Right cardiac atrium (tissue), 5 donors: ENCODE measurements around the gene DPYD. TPM values are rescaled to one million over a fixed set of nuclear protein-coding genes. Genes with fewer than 3 reads are reported as not detected.

ENCODE experiments used
- ATAC-seq, 2 donors: fragments of 200-7000 bp; cut with Tn5 transposase; one replicate each; pipeline versions ENCODE4 v1.8.0 to v1.9.1; 2020; ENCODE audit warnings: moderate library complexity in 2 of 2, mild to moderate bottlenecking in 1 of 2
- DNase-seq, 3 donors: peaks; one replicate each; pipeline ENCODE4 v3.0.0-alpha.2; 2020
- H3K27ac ChIP-seq: one replicate; pipeline ENCODE4 v1.5.1; 2013; ENCODE audit warnings: mild to moderate bottlenecking, low read length, control low read depth, moderate library complexity
- H3K27me3 ChIP-seq: one replicate; pipeline ENCODE4 v1.6.1; 2013; ENCODE audit not compliant: control insufficient read depth, insufficient read depth
- H3K4me1 ChIP-seq: one replicate; pipeline ENCODE4 v1.6.1; 2013; ENCODE audit warnings: low read length; ENCODE audit not compliant: control insufficient read depth, insufficient read depth
- H3K4me3 ChIP-seq: one replicate; pipeline ENCODE4 v1.5.1; 2013; ENCODE audit warnings: low read length, control low read depth
- H3K9me3 ChIP-seq: one replicate; pipeline ENCODE4 v1.6.1; 2013; ENCODE audit warnings: low read length; ENCODE audit not compliant: control insufficient read depth
- WGBS: extraction: QIAGEN DNeasy Blood & Tissue Kit; methylation state at CpG from one replicate; pipeline ENCODE4 v1.1.7; 2013; 5-methylcytosine and 5-hydroxymethylcytosine counted together
- intact Hi-C, 4 donors: fragments of 100-400 bp; cut with DNase I; formaldehyde crosslinking; loops; one replicate each; pipeline versions ENCODE4 v1.11.0 to v1.14.0; 2022 to 2023
- long read RNA-seq, 4 donors: library from polyadenylated mRNA; unstranded; transcript quantifications; one replicate each; pipeline ENCODE4 v2.0.0, GENCODE V29; 2020 to 2021
- polyA plus RNA-seq: library from polyadenylated mRNA; stranded (reverse); fragments of 200-250 nt; gene quantifications from one replicate; pipeline ENCODE4 v1.2.3, GENCODE V29; 2013
- total RNA-seq, 4 donors: library from RNA; stranded (reverse); fragmentation: NEBNext Ultra II Directional; extraction: Animal tissue kit (Norgen Biotek cat#: 25700); gene quantifications; one replicate each; pipeline ENCODE4 v1.2.1, GENCODE V29; 2021
- donor health status: healthy with polysubstance abuse.
- donor health status: DM: no; HTN: yes; CAD: no.
- donor health status: DM: no; HTN: no; CAD: no.
- donor health status: DM: no; HTN: yes; CAD: no; lungs with severe emphysema.
- donor health status: DM: yes; HTN: yes; CAD: no.

Gene DPYD
- total RNA-seq (10 to 100 TPM; 13.8 to 15.7 (median 15.4) TPM), polyA plus RNA-seq (5.2 TPM)
- long read RNA-seq, donor 1, full-length matches to known transcripts, result 5 of 21 reads
- long read RNA-seq, donor 1, partial matches to known transcripts, result 6 of 21 reads
- long read RNA-seq, donor 1, other reads (novel, unspliced or antisense), result 10 of 21 reads
- long read RNA-seq, donor 2, full-length matches to known transcripts, result 7 of 10 reads
- long read RNA-seq, donor 2, partial matches to known transcripts, result 0 of 10 reads
- long read RNA-seq, donor 2, other reads (novel, unspliced or antisense), result 3 of 10 reads
- long read RNA-seq, donor 3, full-length matches to known transcripts, result 18 of 45 reads
- long read RNA-seq, donor 3, partial matches to known transcripts, result 16 of 45 reads
- long read RNA-seq, donor 3, other reads (novel, unspliced or antisense), result 11 of 45 reads
- long read RNA-seq, donor 4, full-length matches to known transcripts, result 2 of 3 reads
- long read RNA-seq, donor 4, partial matches to known transcripts, result 0 of 3 reads
- long read RNA-seq, donor 4, other reads (novel, unspliced or antisense), result 1 of 3 reads

DNA sequence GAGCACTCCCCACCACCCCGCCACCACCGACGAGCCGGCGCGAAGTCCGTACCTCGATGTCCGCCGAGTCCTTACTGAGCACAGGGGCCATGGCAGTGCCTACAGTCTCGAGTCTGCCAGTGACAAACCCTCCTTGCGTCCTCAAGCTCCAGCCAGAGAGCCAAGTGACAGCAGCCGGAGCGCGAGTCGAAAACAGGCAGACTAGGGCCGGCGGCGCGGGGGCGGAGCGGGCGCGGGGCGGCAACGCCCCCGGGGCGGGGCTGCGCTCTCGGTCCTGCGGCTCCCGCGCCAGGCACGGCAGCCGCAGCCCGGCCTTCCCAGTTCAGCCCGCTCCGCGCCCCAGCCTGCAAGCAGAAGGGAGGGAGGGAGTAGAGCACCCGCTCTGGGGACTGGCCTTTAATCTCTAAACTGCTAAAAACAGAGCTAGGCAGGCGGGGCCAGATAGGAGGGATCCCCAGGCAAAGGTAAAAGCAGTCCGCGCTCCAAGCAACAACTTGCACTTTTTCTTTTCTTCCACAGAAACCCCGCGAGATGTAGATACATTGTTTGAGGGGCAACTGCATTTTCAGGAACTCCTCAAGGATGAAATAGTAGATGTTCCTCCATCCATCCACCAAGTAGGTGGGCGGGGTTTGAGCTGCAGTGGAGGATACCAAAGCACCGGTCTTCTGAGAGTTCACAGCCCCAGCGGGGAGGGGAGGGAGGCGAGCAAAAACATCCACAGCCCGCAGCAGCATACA, at the start of gene DPYD:
TSS of gene DPYD (minus strand) at position 203 of the 740 bp plus-strand sequence. CDS start at position 91, 112 bp downstream.
- no peaks in the 10 kb centered on the region for H3K9me3 ChIP-seq
- DNase-seq (peak; percentile 90 to 95 (median 95)), ATAC-seq (peak; percentile 99 to 100)
- H3K4me1 ChIP-seq, result no peaks in the 10 kb centered on the region
- under 1% methylated on average over 50 of the region's 50 CpGs for WGBS
- intact Hi-C loops, result no loop called here
- H3K27ac ChIP-seq, result peak within 1 kb of the TSS; percentile 91
- peak within 1 kb of the TSS; percentile 74 for H3K4me3 ChIP-seq
- H3K27me3 ChIP-seq, result no peaks in the 10 kb centered on the region

DNA sequence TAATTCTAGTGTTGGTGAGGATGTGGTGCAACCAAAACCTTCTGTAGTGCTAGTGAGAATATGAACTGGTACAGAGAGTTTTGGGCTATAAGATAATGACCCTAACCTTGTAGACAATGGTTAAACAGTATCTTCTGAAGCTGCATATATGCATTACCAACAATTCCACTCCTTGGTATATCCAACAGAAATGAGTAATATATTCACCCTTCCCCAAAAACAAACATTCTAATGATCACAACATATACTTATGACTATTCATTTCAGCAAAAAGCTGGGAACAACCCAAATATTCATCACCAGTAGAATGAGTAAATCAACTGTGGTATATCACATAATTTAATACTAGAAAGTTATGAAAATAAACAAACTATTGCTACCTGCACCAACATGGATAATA, 39.6 kb upstream of the DPYD start:
- intact Hi-C loops, result no loop called here
- ATAC-seq, result no peak
- no peak for DNase-seq
- Histone ChIP-seq H3K4me1 (no peaks in the 10 kb centered on the region), H3K4me3 (no peak overlapping the region), H3K27ac (no peak overlapping the region), H3K27me3 (no peaks in the 10 kb centered on the region), H3K9me3 (no peaks in the 10 kb centered on the region)

DNA sequence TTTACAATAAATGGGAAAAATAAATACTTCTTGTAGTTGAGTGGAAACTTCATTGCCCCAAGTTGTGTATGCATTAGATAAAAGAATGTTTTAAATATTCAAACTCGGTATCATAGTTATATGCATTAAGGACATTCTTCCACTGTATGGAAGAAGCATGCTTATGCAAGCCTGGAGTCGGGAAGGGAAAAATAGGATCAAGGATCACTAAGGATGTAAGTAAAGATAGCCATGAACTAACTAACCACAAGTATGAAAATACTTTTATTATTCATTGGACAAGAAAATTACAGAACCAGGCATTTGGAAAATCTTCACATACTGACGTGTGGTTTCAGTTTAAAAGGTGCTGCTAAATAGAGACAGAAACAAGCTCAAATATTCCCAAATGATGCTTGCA, 26.9 kb upstream of the DPYD start:
- 76% methylated on average over 3 of the region's 3 CpGs for WGBS

DNA sequence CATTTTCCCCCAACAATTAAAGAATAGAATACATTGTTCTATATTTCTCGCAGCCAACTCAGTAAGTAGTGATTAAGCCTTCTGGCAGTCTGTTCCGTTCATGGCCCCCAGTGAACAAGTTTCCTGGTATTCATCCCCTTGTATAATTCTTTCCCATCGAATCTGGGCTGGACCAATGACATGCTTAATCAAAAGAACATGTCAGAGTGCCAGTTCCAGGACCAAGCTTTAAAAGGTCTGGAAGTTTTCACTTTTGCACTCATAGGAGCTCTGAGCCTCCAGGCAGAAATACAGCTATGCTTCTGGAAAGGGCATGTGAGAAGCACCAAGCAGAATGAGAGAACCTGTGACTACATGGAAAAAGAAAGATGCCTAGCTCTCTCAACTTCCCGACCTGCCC, 22.5 kb upstream of the DPYD start:
- H3K27me3 ChIP-seq, result no peaks in the 10 kb centered on the region
- H3K4me3 ChIP-seq, result no peak overlapping the region
- no peak overlapping the region for H3K27ac ChIP-seq
- peak in 1 of 3 donors; percentile 7 for DNase-seq
- no peaks in the 10 kb centered on the region for H3K9me3 ChIP-seq
- intact Hi-C loops, result no loop called here
- peak in 1 of 2 donors; percentile 26 for ATAC-seq
- no peaks in the 10 kb centered on the region for H3K4me1 ChIP-seq
- WGBS, result 42% methylated on average over 4 of the region's 4 CpGs

More for the DNA sequence above, 26.9 kb upstream of the DPYD start:
- Histone ChIP-seq H3K4me1 (no peaks in the 10 kb centered on the region), H3K27ac (no peak overlapping the region), H3K4me3 (no peak overlapping the region), H3K9me3 (no peaks in the 10 kb centered on the region), H3K27me3 (no peaks in the 10 kb centered on the region)
- no peak for DNase-seq
- no peak for ATAC-seq
- intact Hi-C loops, result no loop called here

DNA sequence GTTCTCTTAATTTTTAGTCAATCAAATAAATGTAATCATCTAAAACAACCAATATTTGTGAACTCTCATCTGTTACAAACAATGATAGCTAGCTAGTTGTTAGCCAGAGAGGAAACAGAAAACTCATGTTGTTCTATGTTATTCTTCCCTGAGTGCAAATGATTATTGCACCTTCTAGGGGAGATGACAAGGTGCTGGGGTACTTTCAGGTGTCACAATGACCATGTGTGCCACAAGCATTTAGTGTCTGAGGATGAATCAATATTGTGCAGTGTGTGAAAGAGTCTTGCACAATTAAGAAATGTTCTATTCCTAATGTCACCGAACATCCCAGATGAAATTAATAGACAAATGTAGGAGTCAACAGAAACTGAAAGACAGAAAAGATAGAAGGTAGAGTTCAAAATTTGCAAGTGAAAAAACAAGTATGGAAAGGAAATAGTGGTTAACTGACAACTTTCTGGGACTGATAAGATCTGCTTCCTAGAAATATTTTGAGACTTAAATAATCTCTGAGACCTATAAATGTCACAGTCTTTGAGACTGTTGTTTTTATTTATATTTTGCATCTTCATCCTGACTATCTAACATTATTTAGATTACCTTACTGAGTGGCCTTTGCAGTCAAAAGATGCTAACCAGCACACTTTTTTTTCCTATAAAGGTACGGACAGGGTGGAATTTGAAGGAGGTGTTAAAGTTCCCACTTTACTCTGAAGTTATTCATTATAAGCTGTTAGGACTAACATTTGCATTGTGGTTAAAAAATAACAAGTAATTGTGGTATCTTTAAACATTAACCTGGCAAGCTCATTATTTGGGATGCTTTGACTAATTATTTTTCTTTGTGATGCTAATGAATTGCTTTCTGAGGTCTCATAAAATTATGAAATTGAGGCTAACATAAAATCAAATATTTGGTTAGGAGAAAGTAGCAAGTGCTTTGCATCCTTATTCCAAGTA, 21.6 kb upstream of the DPYD start:
- ATAC-seq (no peak), DNase-seq (no peak)
- Histone ChIP-seq H3K27ac (no peak overlapping the region), H3K4me3 (no peak overlapping the region), H3K4me1 (no peaks in the 10 kb centered on the region), H3K27me3 (no peaks in the 10 kb centered on the region), H3K9me3 (no peaks in the 10 kb centered on the region)
- intact Hi-C loops, result no loop called here
- WGBS, result 65% methylated on average over 2 of the region's 2 CpGs

DNA sequence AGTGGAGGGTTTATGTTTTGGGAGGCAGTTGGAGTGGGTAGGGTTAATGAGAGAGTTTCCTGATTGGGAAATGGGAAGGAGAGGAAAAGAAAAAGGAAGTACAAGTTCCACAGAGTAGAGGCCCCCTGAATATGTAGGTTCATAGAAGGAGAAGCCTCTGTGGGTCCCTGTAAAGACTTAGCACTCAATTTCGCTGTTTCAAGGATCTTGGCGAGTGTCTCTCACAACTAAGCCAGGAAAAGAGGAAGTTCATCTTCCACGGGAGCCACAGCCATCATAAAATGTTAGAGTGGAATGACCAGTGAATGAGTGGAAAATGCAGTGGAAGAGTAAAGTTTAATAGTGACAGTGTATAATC, 17.4 kb upstream of the DPYD start:
- no peak for DNase-seq
- H3K4me3 ChIP-seq, result no peak overlapping the region
- WGBS, result 47% methylated on average over 3 of the region's 3 CpGs
- intact Hi-C loops, result no loop called here
- no peaks in the 10 kb centered on the region for H3K4me1 ChIP-seq
- no peaks in the 10 kb centered on the region for H3K9me3 ChIP-seq
- H3K27ac ChIP-seq, result no peak overlapping the region
- ATAC-seq, result peak in 1 of 2 donors; percentile 23
- H3K27me3 ChIP-seq, result no peaks in the 10 kb centered on the region

DNA sequence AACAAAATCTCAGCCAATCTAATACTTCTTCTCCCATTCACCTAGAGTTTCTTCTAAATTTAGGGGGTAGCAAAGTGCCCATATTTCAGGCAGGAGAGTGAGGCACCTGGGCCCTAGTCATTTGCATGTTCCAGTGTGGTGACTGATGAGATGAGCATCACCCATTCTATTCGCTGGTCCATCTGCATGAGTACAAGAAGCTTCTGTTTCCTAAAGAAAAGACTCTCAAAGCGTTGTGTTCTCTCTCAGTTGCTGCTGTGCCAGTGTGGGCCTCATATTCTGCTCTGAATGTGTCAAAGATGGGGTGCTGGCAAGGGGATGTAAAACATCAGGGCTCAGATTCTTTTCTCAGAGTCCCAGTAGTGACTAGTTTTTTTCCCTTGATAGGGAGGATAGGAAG, 16.1 kb upstream of the DPYD start:
- H3K4me1 ChIP-seq, result no peaks in the 10 kb centered on the region
- ATAC-seq (no peak), DNase-seq (no peak)
- no peaks in the 10 kb centered on the region for H3K27me3 ChIP-seq
- H3K27ac ChIP-seq, result no peak overlapping the region
- 70% methylated on average over 2 of the region's 2 CpGs for WGBS
- intact Hi-C loops, result no loop called here
- H3K4me3 ChIP-seq, result no peak overlapping the region
- no peaks in the 10 kb centered on the region for H3K9me3 ChIP-seq

DNA sequence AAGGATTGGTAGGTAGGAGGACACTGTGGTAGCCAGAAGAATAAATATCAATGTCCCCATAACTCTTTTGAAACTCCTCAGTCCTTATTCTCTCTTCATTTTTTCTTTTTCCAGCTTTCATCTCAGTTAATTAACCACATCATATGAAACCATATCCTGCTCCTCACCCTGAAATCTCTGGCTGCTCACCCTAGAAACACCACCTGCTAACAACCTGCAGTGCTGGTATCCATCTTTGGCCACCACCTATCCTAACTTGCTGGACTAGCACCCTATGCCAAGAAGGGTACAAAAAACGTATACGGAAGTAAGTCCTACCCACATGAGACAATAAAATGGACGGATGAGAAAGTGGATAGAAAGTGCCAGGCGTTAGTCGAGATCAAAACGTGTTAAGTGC, 13.7 kb upstream of the DPYD start:
- intact Hi-C loops, result no loop called here
- Histone ChIP-seq H3K9me3 (no peaks in the 10 kb centered on the region), H3K4me1 (no peaks in the 10 kb centered on the region), H3K4me3 (no peak overlapping the region), H3K27me3 (no peaks in the 10 kb centered on the region), H3K27ac (no peak overlapping the region)
- DNase-seq (no peak), ATAC-seq (no peak)
- WGBS, result 86% methylated on average over 6 of the region's 6 CpGs

DNA sequence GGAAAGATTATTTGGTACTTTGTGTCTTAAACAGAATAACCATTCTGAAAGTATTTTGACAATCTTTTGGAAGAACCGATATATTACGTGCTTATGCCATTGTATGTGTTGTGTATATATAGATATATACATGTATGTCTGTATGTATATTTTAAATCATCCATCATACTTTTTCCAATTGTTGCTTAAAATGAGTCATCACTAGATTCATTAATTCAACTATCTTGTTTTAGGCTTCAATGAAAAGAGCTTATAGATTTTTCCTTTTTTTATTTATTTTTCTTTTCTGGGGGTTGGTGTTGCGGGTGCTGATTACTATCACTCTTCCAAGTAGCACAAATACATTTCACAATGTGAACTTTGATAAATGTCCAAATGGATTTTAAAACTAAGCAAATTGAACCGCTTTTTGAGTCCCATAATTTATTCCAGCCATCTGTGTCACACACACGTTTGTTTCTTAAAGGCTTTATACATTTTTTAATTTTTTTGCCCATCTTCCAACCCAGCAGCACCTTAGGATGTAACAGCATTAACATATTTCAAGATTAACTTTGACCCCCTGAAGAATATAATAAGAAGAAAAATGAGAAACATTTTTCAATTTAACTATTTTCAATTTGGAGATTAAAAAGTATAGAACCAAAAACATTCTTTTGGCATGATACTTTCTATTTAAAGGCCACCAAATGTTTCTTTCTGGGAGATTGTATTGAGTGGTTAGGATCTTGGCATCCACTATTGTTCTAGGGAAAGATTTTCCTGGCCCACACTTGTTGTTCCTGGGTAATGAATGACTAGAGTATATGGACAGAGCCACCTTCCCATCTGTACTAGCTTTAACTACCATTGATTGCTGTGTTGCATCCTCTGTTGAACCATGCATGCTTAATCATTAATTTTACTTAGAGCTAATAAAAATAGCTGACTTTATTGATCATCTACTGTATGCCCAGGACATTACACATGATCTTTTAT, 9.3 kb upstream of the DPYD start:
- no peaks in the 10 kb centered on the region for H3K9me3 ChIP-seq
- no peak for ATAC-seq
- H3K27ac ChIP-seq, result no peak overlapping the region
- no peak overlapping the region for H3K4me3 ChIP-seq
- H3K27me3 ChIP-seq, result no peaks in the 10 kb centered on the region
- WGBS, result 91% methylated on average over 5 of the region's 5 CpGs
- intact Hi-C loops, result no loop called here
- no peaks in the 10 kb centered on the region for H3K4me1 ChIP-seq
- DNase-seq, result no peak
